HCT116 (cell line): ENCODE results near the gene BTF3. TPM values are rescaled to one million over a fixed set of nuclear protein-coding genes. Genes with fewer than 3 reads are reported as not detected.
"Not testable (repeated sequence)": the region's sequence is repeated elsewhere in the genome, so short reads cannot be mapped to it uniquely, and the experiment has no call there.

Experiments used
- ATAC-seq: fragments of 200-7000 bp; cut with Tn5 transposase; 2 replicates; pipeline ENCODE4 v1.9.1; 2020; ENCODE audit warnings: mild to moderate bottlenecking, moderate library complexity
- BruUV-seq: library from RNA; stranded (reverse); fragments of 400-500 nt; replicated peaks from 2 replicates; lab custom pipeline; 2021; lab: Mats Ljungman, UMichigan
- CTCF ChIA-PET: fragments of 300-600 bp; sonication (Branson Sonifier 250); formaldehyde crosslinking; loops from one replicate; lab custom pipeline; 2021; ENCODE audit warnings: antibody characterized with exemption; lab: Charles Lee
- POLR2A ChIA-PET: fragments of 300-600, 350-600 bp; sonication (Branson Sonifier 250); formaldehyde crosslinking; loops from one replicate; lab custom pipeline; 2021; ENCODE audit warnings: antibody characterized with exemption; lab: Charles Lee
- RAD21 ChIA-PET, 2 experiments: fragments of 300-600 bp; sonication (Branson Sonifier 250); formaldehyde crosslinking; loops; one replicate each; lab custom pipeline; 2023; ENCODE audit warnings: low total read pairs in 2 of 2; ENCODE audit not compliant: uncharacterized antibody in 2 of 2, unreplicated experiment in 2 of 2, low non-redundant PET in 1 of 2; lab: Charles Lee
- DNase-seq: peaks from one replicate; pipeline ENCODE4 v3.0.0-alpha.2; 2010; ENCODE audit warnings: low read depth, low spot score
- H2AFZ ChIP-seq: fragments of 200-600 bp; shearing (Covaris generic), sonication (generic); 2 replicates; pipeline ENCODE4 v1.6.1; 2017; ENCODE audit warnings: low read depth, mixed run types, mixed read lengths, antibody characterized with exemption, low read length; ENCODE audit not compliant: poor library complexity, severe bottlenecking
- H3K27ac ChIP-seq: 2 replicates; pipeline ENCODE4 v1.5.1; 2012; ENCODE audit warnings: low read depth, low read length
- H3K27me3 ChIP-seq: fragments of 200-600 bp; sonication (generic); 2 replicates; pipeline ENCODE4 v1.6.1; 2016; ENCODE audit warnings: mixed run types, low read length, mixed read lengths; ENCODE audit not compliant: insufficient read depth
- H3K36me3 ChIP-seq, 2 experiments: fragments of 200-500 bp in 1 of 2; fragments of 200-600 bp in 1 of 2; sonication (Bioruptor generic) in 1 of 2; sonication (generic) in 1 of 2; 2 replicates each; pipeline versions ENCODE4 v1.5.1 to v1.6.1; 2014 to 2016; ENCODE audit warnings: low read length in 2 of 2, inconsistent platforms in 1 of 2, mixed read lengths in 1 of 2, mixed run types in 1 of 2; ENCODE audit not compliant: insufficient read depth in 2 of 2, control insufficient read depth in 1 of 2
- H3K4me1 ChIP-seq, 2 experiments: fragments of 200-600 bp in 1 of 2; sonication (generic) in 1 of 2; 2 replicates each; pipeline versions ENCODE4 v1.5.1 to v1.6.1; 2012 to 2017; ENCODE audit warnings: low read length in 2 of 2, inconsistent platforms in 1 of 2, mild to moderate bottlenecking in 1 of 2, mixed read lengths in 1 of 2, mixed run types in 1 of 2, moderate library complexity in 1 of 2; ENCODE audit not compliant: insufficient read depth in 2 of 2, control insufficient read depth in 1 of 2
- H3K4me2 ChIP-seq: fragments of 200-600 bp; sonication (generic); 2 replicates; pipeline ENCODE4 v1.6.1; 2017; ENCODE audit warnings: mixed run types, low read length, mixed read lengths
- H3K4me3 ChIP-seq, 2 experiments: fragments of 200-600 bp in 1 of 2; sonication (generic) in 1 of 2; replicated peaks in 1 of 2; 2 replicates each; pipeline ENCODE4 v1.5.1; 2011 to 2016; ENCODE audit warnings: low read length in 2 of 2, control low read depth in 1 of 2, low read depth in 1 of 2, mild to moderate bottlenecking in 1 of 2, mixed read lengths in 1 of 2, mixed run types in 1 of 2
- H3K79me2 ChIP-seq: fragments of 200-600 bp; sonication (generic); 2 replicates; pipeline ENCODE4 v1.6.1; 2017; ENCODE audit warnings: mild to moderate bottlenecking, mixed run types, low read length, moderate library complexity, mixed read lengths; ENCODE audit not compliant: insufficient read depth
- H3K9ac ChIP-seq: fragments of 200-600 bp; sonication (generic); 2 replicates; pipeline ENCODE4 v1.6.1; 2016; ENCODE audit warnings: low read length, mixed read lengths
- H3K9me2 ChIP-seq: fragments of 200-600 bp; sonication (generic), shearing (Covaris generic); 2 replicates; pipeline ENCODE4 v1.6.1; 2017; ENCODE audit warnings: mixed run types, mild to moderate bottlenecking, moderate library complexity; ENCODE audit not compliant: insufficient read depth
- H3K9me3 ChIP-seq, 2 experiments: fragments of 200-500 bp in 1 of 2; fragments of 200-600 bp in 1 of 2; sonication (Bioruptor generic) in 1 of 2; sonication (generic) in 1 of 2; 2 replicates each; pipeline ENCODE4 v1.6.1; 2014 to 2017; ENCODE audit warnings: low read length in 2 of 2, mixed read lengths in 2 of 2, inconsistent platforms in 1 of 2, low read depth in 1 of 2, mild to moderate bottlenecking in 1 of 2, mixed run types in 1 of 2, moderate library complexity in 1 of 2; ENCODE audit not compliant: control insufficient read depth in 1 of 2, insufficient read depth in 1 of 2
- H4K20me1 ChIP-seq: fragments of 200-600 bp; sonication (generic), shearing (Covaris generic); 2 replicates; pipeline ENCODE4 v1.6.1; 2017; ENCODE audit warnings: mixed run types, mild to moderate bottlenecking, moderate library complexity; ENCODE audit not compliant: insufficient read depth
- CEBPB ChIP-seq: IDR thresholded peaks from 2 replicates; pipeline ENCODE4 v1.6.1; 2012; ENCODE audit warnings: low read depth
- EZH2 ChIP-seq: fragments of 200-600 bp; sonication (generic); IDR thresholded peaks from 2 replicates; pipeline ENCODE4 v1.6.1; 2017; ENCODE audit warnings: antibody characterized with exemption, mixed run types
- SP1 ChIP-seq: IDR thresholded peaks from 2 replicates; pipeline ENCODE4 v1.6.1; 2012; ENCODE audit warnings: low read depth
- ZNF274 ChIP-seq: fragments of 200-500 bp; sonication (Bioruptor generic); IDR thresholded peaks from 2 replicates; pipeline ENCODE4 v1.6.1; 2014; ENCODE audit warnings: mild to moderate bottlenecking, low read depth, low read length, inconsistent platforms
- intact Hi-C: fragments of 100-400 bp; cut with micrococcal nuclease; formaldehyde crosslinking; loops from 2 replicates; pipeline ENCODE4 v1.10.0; 2022
- total RNA-seq: library from RNA; stranded (reverse); gene quantifications from one replicate; pipeline ENCODE4 v1.2.1, GENCODE V29; 2021; ENCODE audit not compliant: unreplicated experiment
- TF ChIP-seq, protein P1 (sequence below): IDR thresholded peaks from 2 replicates; pipeline ENCODE4 v1.6.1; 2012

BTF3 gene
- total RNA-seq, 1 experiment from 2014 or later, result 868 TPM

DNA sequence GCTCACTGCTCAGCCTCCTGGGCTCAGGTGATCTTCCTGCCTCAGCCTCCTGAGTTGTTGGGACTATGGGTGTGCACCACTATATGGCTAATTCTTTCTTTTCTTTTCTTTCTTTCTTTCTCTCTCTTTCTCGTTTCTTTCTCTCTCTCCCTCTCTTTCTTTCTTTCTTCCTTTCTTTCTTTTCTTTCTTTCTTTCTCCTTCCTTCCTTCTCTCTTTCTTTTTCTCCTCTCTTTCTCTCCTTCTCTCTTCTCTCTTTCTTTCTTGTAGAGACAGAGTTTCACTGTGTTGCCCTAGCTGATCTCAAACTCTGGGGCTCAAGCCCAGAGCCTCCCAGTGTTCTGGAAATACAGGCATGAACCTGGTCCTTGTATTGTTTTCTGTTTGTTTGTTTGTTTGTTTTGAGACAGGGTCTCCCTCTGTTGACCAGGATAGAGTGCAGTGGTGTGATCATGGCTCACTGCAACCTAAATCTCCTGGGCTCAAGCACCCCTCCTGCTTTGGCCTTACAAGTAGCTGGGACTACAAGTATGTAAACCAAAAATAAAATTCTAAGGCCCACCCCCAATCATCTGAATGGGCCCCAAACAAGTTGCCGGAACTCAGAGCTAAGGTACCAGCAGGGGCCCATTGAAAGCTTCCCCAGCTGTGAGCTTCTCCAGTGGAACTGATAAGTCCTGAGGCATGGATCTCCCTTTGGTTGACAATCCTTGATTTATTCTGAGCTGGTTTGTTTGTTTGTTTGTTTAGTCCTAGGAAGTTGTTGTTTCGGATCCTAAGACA lies 11.9 kb upstream of the BTF3 start (continued):
- TF ChIP-seq CEBPB, result no peak
- TF ChIP-seq, protein P1, sequence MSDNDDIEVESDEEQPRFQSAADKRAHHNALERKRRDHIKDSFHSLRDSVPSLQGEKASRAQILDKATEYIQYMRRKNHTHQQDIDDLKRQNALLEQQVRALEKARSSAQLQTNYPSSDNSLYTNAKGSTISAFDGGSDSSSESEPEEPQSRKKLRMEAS, result no peak

- ATAC-seq, RAD21 ChIA-PET, BruUV-seq, H3K27me3 ChIP-seq, H3K9ac ChIP-seq, H3K4me1 ChIP-seq, H3K27ac ChIP-seq, H3K4me2 ChIP-seq, H3K9me2 ChIP-seq, H3K4me3 ChIP-seq, H4K20me1 ChIP-seq, DNase-seq, H3K79me2 ChIP-seq, intact Hi-C loops, H3K9me3 ChIP-seq, H3K36me3 ChIP-seq, H2AFZ ChIP-seq: not testable (repeated sequence)
- POLR2A ChIA-PET, result interaction anchor here (1.3 kb wide), 1 partner anchor 9 kb away, joined by 6 read pairs; no protein-coding TSS in a partner anchor
- CTCF ChIA-PET, result interaction anchor here (2.3 kb wide), 1 partner anchor 10 kb away, joined by 14 read pairs; the partner anchor contains the start of gene BTF3
Measured at GRCh38 chr5:73487257-73487656, 11.0 kb upstream of the BTF3 start.

DNA sequence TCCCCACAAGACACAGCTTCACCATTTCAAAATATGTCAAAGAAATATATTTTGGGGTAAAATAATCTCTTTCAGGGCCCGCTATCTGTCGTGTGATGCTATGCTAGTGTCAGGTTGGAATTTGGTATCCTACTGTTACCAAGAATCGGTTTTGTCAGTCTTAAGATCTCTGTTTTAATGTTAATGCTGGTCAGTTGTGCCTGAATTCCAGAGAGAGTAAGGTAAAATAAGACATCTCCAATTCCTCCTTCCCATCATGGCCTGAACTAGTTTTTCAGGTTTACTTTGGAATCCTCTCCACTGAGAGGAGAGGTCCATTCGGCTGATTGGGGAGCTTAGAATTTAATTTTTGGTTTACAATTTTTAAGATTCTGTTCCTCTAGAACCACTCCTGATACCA lies 10.4 kb upstream of the BTF3 start:
- POLR2A ChIA-PET, result interaction anchor here (1.3 kb wide), 1 partner anchor 9 kb away, joined by 6 read pairs; no protein-coding TSS in a partner anchor
- ATAC-seq (no peak), DNase-seq (no peak)
- H3K36me3 ChIP-seq, result no peaks in the 10 kb centered on the region
- no TSS peak for BruUV-seq
- no peak overlapping the region for H3K4me2 ChIP-seq
- RAD21 ChIA-PET, result no interaction called here
- no peaks in the 10 kb centered on the region for H3K9me3 ChIP-seq
- intact Hi-C loops, result no loop called here
- no peaks in the 10 kb centered on the region for H4K20me1 ChIP-seq
- H3K9me2 ChIP-seq, result no peaks in the 10 kb centered on the region
- TF ChIP-seq EZH2, result no peak
- no peak for TF ChIP-seq SP1
- no peak for TF ChIP-seq ZNF274
- no peaks in the 10 kb centered on the region for H3K4me1 ChIP-seq
- no peak overlapping the region for H3K9ac ChIP-seq
- no peak overlapping the region for H3K4me3 ChIP-seq
- no peaks in the 10 kb centered on the region for H3K27me3 ChIP-seq
- H3K27ac ChIP-seq, result no peak overlapping the region
- H2AFZ ChIP-seq, result no peak overlapping the region
- CTCF ChIA-PET, result interaction anchor here (2.3 kb wide), 1 partner anchor 9 kb away, joined by 14 read pairs; the partner anchor contains the start of gene BTF3
- H3K79me2 ChIP-seq, result no peaks in the 10 kb centered on the region
